ENCODE data around the gene TC2N. TPM values are rescaled to one million over a fixed set of nuclear protein-coding genes. Genes with fewer than 3 reads are reported as not detected.
"Not testable (repeated sequence)": the region's sequence is repeated elsewhere in the genome, so short reads cannot be mapped to it uniquely, and the experiment has no call there.

The TC2N gene
- total RNA-seq, 1 donor from 2014 or later: 19.4 TPM

DNA sequence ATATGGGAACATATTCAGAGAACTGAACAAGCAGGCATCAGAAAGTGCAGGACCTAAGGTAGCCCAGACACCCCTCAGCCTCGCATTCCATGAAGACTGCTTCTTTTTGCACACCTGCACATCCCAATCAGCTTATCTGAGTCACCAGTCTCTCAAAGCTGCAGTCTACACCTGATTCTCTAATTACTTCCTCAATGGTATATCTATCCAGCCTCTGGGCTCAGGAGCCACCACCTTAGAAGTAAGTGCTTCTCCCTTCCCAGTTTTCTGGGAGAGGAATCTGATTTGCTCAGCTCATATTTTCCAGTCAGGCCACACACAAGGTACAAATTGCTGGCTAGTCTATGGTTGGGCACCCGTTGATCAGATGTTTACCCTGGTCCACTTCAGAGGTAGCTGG is 21.7 kb downstream of the TC2N start:
- Mint-ChIP-seq H3K36me3 (no peaks in the 10 kb centered on the region), H3K4me3 (no peak overlapping the region), H3K27me3 (peaks cover 8% of the 10 kb centered on the region), H3K9me3 (peaks cover 4% of the 10 kb centered on the region), H3K4me1 (ENCODE audit: unreplicated experiment) (no peaks in the 10 kb centered on the region), H3K27ac (no peak overlapping the region)
- TF ChIP-seq, protein P1, sequence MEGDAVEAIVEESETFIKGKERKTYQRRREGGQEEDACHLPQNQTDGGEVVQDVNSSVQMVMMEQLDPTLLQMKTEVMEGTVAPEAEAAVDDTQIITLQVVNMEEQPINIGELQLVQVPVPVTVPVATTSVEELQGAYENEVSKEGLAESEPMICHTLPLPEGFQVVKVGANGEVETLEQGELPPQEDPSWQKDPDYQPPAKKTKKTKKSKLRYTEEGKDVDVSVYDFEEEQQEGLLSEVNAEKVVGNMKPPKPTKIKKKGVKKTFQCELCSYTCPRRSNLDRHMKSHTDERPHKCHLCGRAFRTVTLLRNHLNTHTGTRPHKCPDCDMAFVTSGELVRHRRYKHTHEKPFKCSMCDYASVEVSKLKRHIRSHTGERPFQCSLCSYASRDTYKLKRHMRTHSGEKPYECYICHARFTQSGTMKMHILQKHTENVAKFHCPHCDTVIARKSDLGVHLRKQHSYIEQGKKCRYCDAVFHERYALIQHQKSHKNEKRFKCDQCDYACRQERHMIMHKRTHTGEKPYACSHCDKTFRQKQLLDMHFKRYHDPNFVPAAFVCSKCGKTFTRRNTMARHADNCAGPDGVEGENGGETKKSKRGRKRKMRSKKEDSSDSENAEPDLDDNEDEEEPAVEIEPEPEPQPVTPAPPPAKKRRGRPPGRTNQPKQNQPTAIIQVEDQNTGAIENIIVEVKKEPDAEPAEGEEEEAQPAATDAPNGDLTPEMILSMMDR (conservative IDR thresholded peaks at IDR 0.05): no peak
- DNase-seq (ENCODE audit: extremely low spot score, unreplicated experiment): no peak

DNA sequence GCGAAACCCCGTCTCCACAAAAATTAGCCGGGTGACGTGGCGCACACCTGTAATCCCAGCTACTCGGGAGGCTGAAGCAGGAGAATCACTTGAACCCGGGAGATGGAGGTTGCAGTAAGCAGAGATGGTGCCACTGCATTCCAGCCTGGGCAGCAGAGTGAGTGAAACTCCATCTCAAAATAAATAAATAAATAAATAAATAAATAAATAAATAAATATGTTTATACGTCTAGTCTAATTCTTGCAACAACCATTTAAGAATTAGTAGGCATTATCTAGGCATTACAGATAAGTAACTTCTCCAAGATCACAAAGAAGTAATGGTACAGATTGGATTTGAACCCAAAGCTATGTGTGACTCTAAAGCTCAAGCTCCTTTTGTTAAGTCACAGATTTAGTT is 22.3 kb downstream of the TC2N start:
- H3K36me3 Mint-ChIP-seq; H3K9me3 Mint-ChIP-seq; H3K4me1 Mint-ChIP-seq (ENCODE audit: unreplicated experiment); H3K4me3 Mint-ChIP-seq; H3K27ac Mint-ChIP-seq; DNase-seq (ENCODE audit: extremely low spot score, unreplicated experiment): not testable (repeated sequence)
- peaks cover 14% of the 10 kb centered on the region for H3K27me3 Mint-ChIP-seq

DNA sequence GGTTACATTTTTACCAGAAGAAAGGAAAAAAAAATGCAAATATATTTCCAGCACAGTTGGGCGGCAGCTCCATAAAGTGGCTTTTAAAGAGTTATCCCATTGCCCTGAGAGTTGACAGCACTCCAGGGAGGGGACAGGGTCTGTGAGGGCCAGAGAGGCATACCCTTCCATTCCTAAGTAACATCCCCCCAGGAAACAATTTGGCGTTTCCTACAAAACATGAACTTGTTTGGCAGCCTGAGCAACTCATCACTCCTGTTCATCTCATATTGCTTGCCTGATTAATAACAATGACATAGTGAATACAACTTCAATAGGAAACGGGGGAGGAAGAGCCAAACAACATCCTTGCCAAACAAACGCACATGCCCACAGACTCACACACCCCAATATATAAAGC is 23.3 kb downstream of the TC2N start:
- Mint-ChIP-seq H3K4me1 (ENCODE audit: unreplicated experiment) (no peaks in the 10 kb centered on the region), H3K36me3 (no peaks in the 10 kb centered on the region), H3K27me3 (peaks cover 22% of the 10 kb centered on the region), H3K27ac (no peak overlapping the region), H3K4me3 (peak overlapping the region; percentile 18), H3K9me3 (peaks cover 4% of the 10 kb centered on the region)
- DNase-seq (ENCODE audit: extremely low spot score, unreplicated experiment): no peak
- TF ChIP-seq, protein P1 (conservative IDR thresholded peaks at IDR 0.05): no peak

DNA sequence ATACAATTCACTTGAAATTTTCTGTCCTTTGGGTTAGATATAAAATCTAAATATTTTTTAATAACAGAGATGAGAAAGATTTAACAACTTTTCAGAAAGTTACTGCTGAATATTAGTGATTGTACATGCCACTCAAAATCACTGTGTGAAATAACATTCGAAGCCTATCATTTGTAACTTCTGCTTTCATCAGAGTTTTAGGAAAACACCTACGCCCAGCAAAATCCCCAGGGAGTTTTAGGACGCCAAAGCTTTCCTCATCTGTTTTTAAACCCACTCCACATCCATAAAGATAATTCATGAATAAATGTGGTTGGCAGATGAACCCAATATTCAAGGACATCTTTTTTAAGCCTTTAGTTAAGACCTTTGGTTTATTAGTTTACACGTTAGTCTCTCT is 23.9 kb downstream of the TC2N start:
- no peak overlapping the region for H3K4me3 Mint-ChIP-seq
- TF ChIP-seq, protein P1 (conservative IDR thresholded peaks at IDR 0.05): no peak
- no peaks in the 10 kb centered on the region for H3K36me3 Mint-ChIP-seq
- H3K4me1 Mint-ChIP-seq (ENCODE audit: unreplicated experiment): no peaks in the 10 kb centered on the region
- DNase-seq (ENCODE audit: extremely low spot score, unreplicated experiment): no peak
- peaks cover 27% of the 10 kb centered on the region for H3K27me3 Mint-ChIP-seq
- H3K9me3 Mint-ChIP-seq: peaks cover 4% of the 10 kb centered on the region
- H3K27ac Mint-ChIP-seq: no peak overlapping the region

DNA sequence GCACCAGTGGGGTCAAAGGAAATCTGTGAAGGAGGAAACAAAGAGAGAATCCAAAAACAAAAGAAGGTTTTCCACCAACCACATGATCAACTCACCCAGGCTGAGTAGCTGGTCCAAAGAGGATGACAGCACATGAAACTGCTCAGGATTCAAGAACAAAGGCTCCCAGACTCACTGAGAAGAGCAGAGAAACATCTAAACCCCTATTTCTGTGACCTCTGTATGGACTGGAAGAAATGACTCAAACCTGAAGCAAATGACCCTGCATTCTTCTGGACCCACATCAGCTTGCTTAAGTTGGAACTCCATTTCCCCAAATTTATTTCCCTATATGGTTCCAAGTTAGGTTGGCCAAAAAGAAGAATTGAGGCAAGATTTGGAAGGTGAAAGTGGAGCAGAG is 26.3 kb downstream of the TC2N start:
- TF ChIP-seq, protein P1 (conservative IDR thresholded peaks at IDR 0.05): no peak
- Mint-ChIP-seq H3K4me1 (ENCODE audit: unreplicated experiment) (no peaks in the 10 kb centered on the region), H3K27ac (no peak overlapping the region), H3K4me3 (no peak overlapping the region), H3K36me3 (no peaks in the 10 kb centered on the region), H3K9me3 (peaks cover 4% of the 10 kb centered on the region), H3K27me3 (peaks cover 44% of the 10 kb centered on the region)
- DNase-seq (ENCODE audit: extremely low spot score, unreplicated experiment): no peak

DNA sequence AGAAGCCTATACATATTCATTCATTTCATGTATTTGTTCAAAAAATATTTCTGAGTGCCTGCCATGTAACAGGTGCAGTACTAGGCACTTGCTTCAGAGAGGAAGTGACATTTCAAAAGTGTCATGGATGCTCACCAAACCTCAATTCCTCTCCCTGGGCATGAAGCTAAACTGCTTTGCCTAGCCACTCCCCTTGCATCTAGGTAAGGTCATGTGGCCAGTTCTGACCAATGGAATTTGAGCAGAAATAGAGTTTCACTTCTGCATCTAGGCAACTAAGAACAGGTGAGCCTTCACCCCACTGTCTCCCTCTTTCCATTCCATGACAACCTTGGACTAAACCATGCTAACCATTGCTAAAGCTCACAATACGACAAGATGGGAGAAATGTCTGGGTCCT is 27.6 kb downstream of the TC2N start:
- Mint-ChIP-seq H3K27me3 (peaks cover 53% of the 10 kb centered on the region), H3K4me1 (ENCODE audit: unreplicated experiment) (no peaks in the 10 kb centered on the region), H3K4me3 (no peak overlapping the region), H3K9me3 (peaks cover 4% of the 10 kb centered on the region), H3K36me3 (no peaks in the 10 kb centered on the region), H3K27ac (no peak overlapping the region)
- TF ChIP-seq, protein P1 (conservative IDR thresholded peaks at IDR 0.05): no peak
- DNase-seq (ENCODE audit: extremely low spot score, unreplicated experiment): no peak

All from type B pancreatic cell (in vitro differentiated cells).